MM.1S (cell line): ENCODE data around the gene DSG2.

Experiments used
- DNase-seq: peaks from one replicate; pipeline ENCODE4 v3.0.0-alpha.2; 2015
- H2AFZ ChIP-seq: fragments of 300-600 bp; sonication (generic); 2 replicates; pipeline ENCODE4 v1.6.0; 2016; ENCODE audit warnings: antibody characterized with exemption, low read length
- H3F3A ChIP-seq: fragments of 300-600 bp; sonication (generic); 2 replicates; pipeline ENCODE4 v1.6.1; 2016; ENCODE audit warnings: mild to moderate bottlenecking, antibody characterized with exemption, low read length, moderate library complexity, mixed read lengths; ENCODE audit not compliant: insufficient read depth
- H3K27ac ChIP-seq: fragments of 300-600 bp; sonication (generic); 2 replicates; pipeline ENCODE4 v1.5.1; 2016; ENCODE audit warnings: mild to moderate bottlenecking, low read length
- H3K27me3 ChIP-seq: fragments of 300-600 bp; sonication (generic); replicated peaks from 2 replicates; pipeline ENCODE4 v1.6.0; 2016; ENCODE audit warnings: low read length; ENCODE audit not compliant: insufficient read depth
- H3K36me3 ChIP-seq: fragments of 300-600 bp; sonication (generic); replicated peaks from 2 replicates; pipeline ENCODE4 v1.6.1; 2016; ENCODE audit warnings: mild to moderate bottlenecking, low read length, mixed read lengths; ENCODE audit not compliant: insufficient read depth
- H3K4me1 ChIP-seq: fragments of 300-600 bp; sonication (generic); 2 replicates; pipeline ENCODE4 v1.6.1; 2016; ENCODE audit warnings: low read length, mixed read lengths
- H3K4me2 ChIP-seq: fragments of 300-600 bp; sonication (generic); 2 replicates; pipeline ENCODE4 v1.6.0; 2016; ENCODE audit warnings: low read depth, low read length
- H3K4me3 ChIP-seq: fragments of 300-600 bp; sonication (generic); 2 replicates; pipeline ENCODE4 v1.5.1; 2016; ENCODE audit warnings: low read length, mixed read lengths
- H3K79me2 ChIP-seq: fragments of 300-600 bp; sonication (generic); 2 replicates; pipeline ENCODE4 v1.6.1; 2016; ENCODE audit warnings: mixed run types, low read length, mixed read lengths
- H3K9ac ChIP-seq: fragments of 300-600 bp; sonication (generic); 2 replicates; pipeline ENCODE4 v1.6.1; 2016; ENCODE audit warnings: low read length, mixed read lengths
- H3K9me2 ChIP-seq: fragments of 300-600 bp; sonication (generic); replicated peaks from 2 replicates; pipeline ENCODE4 v1.6.1; 2016; ENCODE audit warnings: mild to moderate bottlenecking, low read length, mixed read lengths; ENCODE audit not compliant: insufficient read depth
- H3K9me3 ChIP-seq: fragments of 300-600 bp; sonication (generic); replicated peaks from 2 replicates; pipeline ENCODE4 v1.6.1; 2016; ENCODE audit warnings: mild to moderate bottlenecking, low read length, mixed read lengths; ENCODE audit not compliant: insufficient read depth
- H4K20me1 ChIP-seq: fragments of 300-600 bp; sonication (generic); 2 replicates; pipeline ENCODE4 v1.6.1; 2016; ENCODE audit warnings: mild to moderate bottlenecking, low read length, moderate library complexity, mixed read lengths; ENCODE audit not compliant: insufficient read depth
- EZH2 ChIP-seq: fragments of 300-600 bp; sonication (generic); optimal IDR thresholded peaks from 2 replicates; pipeline ENCODE3; 2017; ENCODE audit warnings: low read depth, mild to moderate bottlenecking, antibody characterized with exemption, low read length, mixed read lengths
- EZH2phosphoT487 ChIP-seq: fragments of 300-600 bp; sonication (generic); IDR thresholded peaks from 2 replicates; pipeline ENCODE4 v1.6.1; 2018; ENCODE audit warnings: antibody characterized with exemption, low read length
- TF ChIP-seq, protein P1 (sequence below): fragments of 300-600 bp; sonication (generic); IDR thresholded peaks from 2 replicates; pipeline ENCODE4 v1.5.1; 2016; ENCODE audit warnings: antibody characterized with exemption, low read length, mixed read lengths

DSG2 gene

DNA sequence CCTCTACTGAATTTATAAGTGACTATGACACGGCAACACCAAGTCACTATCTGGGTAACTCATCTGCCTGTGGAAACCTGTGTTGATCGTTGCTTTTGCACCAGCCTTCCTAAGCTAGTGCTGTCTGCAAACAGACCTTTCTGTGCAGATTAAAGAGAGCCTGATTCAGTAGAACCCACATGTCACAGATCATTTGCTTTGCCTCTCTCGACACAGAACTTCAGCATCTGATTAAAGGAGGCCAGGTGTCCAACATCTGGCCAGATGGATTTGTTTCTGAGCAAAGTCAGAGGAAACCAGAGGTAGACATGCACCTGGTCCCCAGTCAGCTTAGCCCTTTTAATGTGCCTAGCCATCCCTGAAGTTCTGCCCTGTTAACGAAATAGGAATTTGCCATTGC lies 78.7 kb downstream of the DSG2 start:
- no peak for DNase-seq
- Histone ChIP-seq H3F3A (no peaks in the 10 kb centered on the region), H4K20me1 (no peaks in the 10 kb centered on the region), H2AFZ (no peak overlapping the region), H3K9ac (no peak overlapping the region), H3K4me3 (no peak overlapping the region), H3K27ac (no peak overlapping the region), H3K4me1 (no peaks in the 10 kb centered on the region), H3K36me3 (no peaks in the 10 kb centered on the region), H3K4me2 (no peak overlapping the region), H3K9me3 (no peaks in the 10 kb centered on the region), H3K27me3 (no peaks in the 10 kb centered on the region), H3K79me2 (no peaks in the 10 kb centered on the region), H3K9me2 (no peaks in the 10 kb centered on the region)
- TF ChIP-seq EZH2phosphoT487 = no peak
- TF ChIP-seq, protein P1, sequence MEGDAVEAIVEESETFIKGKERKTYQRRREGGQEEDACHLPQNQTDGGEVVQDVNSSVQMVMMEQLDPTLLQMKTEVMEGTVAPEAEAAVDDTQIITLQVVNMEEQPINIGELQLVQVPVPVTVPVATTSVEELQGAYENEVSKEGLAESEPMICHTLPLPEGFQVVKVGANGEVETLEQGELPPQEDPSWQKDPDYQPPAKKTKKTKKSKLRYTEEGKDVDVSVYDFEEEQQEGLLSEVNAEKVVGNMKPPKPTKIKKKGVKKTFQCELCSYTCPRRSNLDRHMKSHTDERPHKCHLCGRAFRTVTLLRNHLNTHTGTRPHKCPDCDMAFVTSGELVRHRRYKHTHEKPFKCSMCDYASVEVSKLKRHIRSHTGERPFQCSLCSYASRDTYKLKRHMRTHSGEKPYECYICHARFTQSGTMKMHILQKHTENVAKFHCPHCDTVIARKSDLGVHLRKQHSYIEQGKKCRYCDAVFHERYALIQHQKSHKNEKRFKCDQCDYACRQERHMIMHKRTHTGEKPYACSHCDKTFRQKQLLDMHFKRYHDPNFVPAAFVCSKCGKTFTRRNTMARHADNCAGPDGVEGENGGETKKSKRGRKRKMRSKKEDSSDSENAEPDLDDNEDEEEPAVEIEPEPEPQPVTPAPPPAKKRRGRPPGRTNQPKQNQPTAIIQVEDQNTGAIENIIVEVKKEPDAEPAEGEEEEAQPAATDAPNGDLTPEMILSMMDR = no peak
- no peak for TF ChIP-seq EZH2

GRCh38 chr18:31577195-31577594 lies 79.2 kb downstream of the DSG2 start:
- H3K9ac ChIP-seq = no peak overlapping the region
- H3K4me2 ChIP-seq = no peak overlapping the region
- no peaks in the 10 kb centered on the region for H3K79me2 ChIP-seq
- no peaks in the 10 kb centered on the region for H3F3A ChIP-seq
- no peak for DNase-seq
- H3K9me2 ChIP-seq = no peaks in the 10 kb centered on the region
- no peaks in the 10 kb centered on the region for H3K36me3 ChIP-seq
- TF ChIP-seq EZH2 (no peak), EZH2phosphoT487 (no peak)
- TF ChIP-seq, protein P1 = no peak
- H2AFZ ChIP-seq = no peak overlapping the region
- no peak overlapping the region for H3K27ac ChIP-seq
- no peak overlapping the region for H3K4me3 ChIP-seq
- no peaks in the 10 kb centered on the region for H3K9me3 ChIP-seq
- no peaks in the 10 kb centered on the region for H4K20me1 ChIP-seq
- H3K4me1 ChIP-seq = no peaks in the 10 kb centered on the region
- H3K27me3 ChIP-seq = no peaks in the 10 kb centered on the region

- Histone ChIP-seq H3K9me2 (no peaks in the 10 kb centered on the region), H3K9me3 (no peaks in the 10 kb centered on the region), H3K27ac (no peak overlapping the region), H2AFZ (no peak overlapping the region), H3F3A (no peaks in the 10 kb centered on the region), H3K4me1 (no peaks in the 10 kb centered on the region), H3K4me3 (no peak overlapping the region), H4K20me1 (no peaks in the 10 kb centered on the region), H3K36me3 (no peaks in the 10 kb centered on the region), H3K4me2 (no peak overlapping the region), H3K79me2 (no peaks in the 10 kb centered on the region), H3K9ac (no peak overlapping the region), H3K27me3 (no peaks in the 10 kb centered on the region)
- no peak for DNase-seq
- TF ChIP-seq EZH2phosphoT487 = no peak
- TF ChIP-seq, protein P1 = no peak
- TF ChIP-seq EZH2 = no peak
These were observed 80.1 kb downstream of the DSG2 start for GRCh38 chr18:31578126-31578525.
